GM23338 (cell line): Measurements from ENCODE around the gene MOGAT1. TPM values are rescaled to one million over a fixed set of nuclear protein-coding genes. Genes with fewer than 3 reads are reported as not detected.

ENCODE experiments used
- EZH2 ChIP-seq: fragments of 200-600 bp; sonication (generic); IDR thresholded peaks from one replicate; pipeline ENCODE4 v1.8.0; 2017; ENCODE audit warnings: antibody characterized with exemption, mild to moderate bottlenecking, low read depth; ENCODE audit not compliant: unreplicated experiment
- JUNB ChIP-seq: IDR thresholded peaks from one replicate; pipeline ENCODE4 v1.6.1; 2016; ENCODE audit warnings: antibody characterized with exemption; ENCODE audit not compliant: unreplicated experiment
- NANOG ChIP-seq: IDR thresholded peaks from 2 replicates; pipeline ENCODE4 v1.6.1; 2016; ENCODE audit warnings: antibody characterized with exemption, borderline replicate concordance
- POLR2AphosphoS5 ChIP-seq: IDR thresholded peaks from 2 replicates; pipeline ENCODE4 v1.6.1; 2016; ENCODE audit warnings: antibody characterized with exemption, low read depth
- ZNF114 ChIP-seq: fragments of 250-450 bp; sonication (Bioruptor Pico); IDR thresholded peaks from 2 replicates; pipeline ENCODE4 v1.5.0; 2020; ENCODE audit warnings: mild to moderate bottlenecking, moderate library complexity
- ZNF331 ChIP-seq: fragments of 250-450 bp; sonication (Bioruptor Pico); IDR thresholded peaks from 2 replicates; pipeline ENCODE4 v1.5.0; 2020; ENCODE audit warnings: low read depth, mild to moderate bottlenecking, moderate library complexity
- ZNF462 ChIP-seq: fragments of 250-450 bp; sonication (Bioruptor Pico); IDR thresholded peaks from 2 replicates; pipeline ENCODE4 v1.5.0; 2020; ENCODE audit warnings: mild to moderate bottlenecking, moderate library complexity
- polyA plus RNA-seq: library from polyadenylated mRNA; unstranded; fragments of >200 nt; fragmentation: Nextera tagmentation; extraction: Ambion mirVana; gene quantifications from 2 replicates; pipeline ENCODE4 v1.2.1, GENCODE V29; 2016
- total RNA-seq: library from RNA; depleted of rRNA; stranded (reverse); fragments of >200 nt; shearing (Covaris generic); gene quantifications from 2 replicates; pipeline ENCODE4 v1.2.3, GENCODE V29; 2014
- TF ChIP-seq, protein P1 (sequence below): IDR thresholded peaks from one replicate; pipeline ENCODE4 v1.6.1; 2018; ENCODE audit warnings: antibody characterized with exemption; ENCODE audit not compliant: unreplicated experiment

MOGAT1 gene
- total and polyA plus RNA-seq, 2 experiments from 2014 or later: 0.86 to 0.94 TPM

GRCh38 chr2:222623756-222624309 is 47.6 kb upstream of the MOGAT1 start (continued):
- TF ChIP-seq ZNF462 (CRISPR knock-in tag) (no peak), POLR2AphosphoS5 (no peak), NANOG (no peak), ZNF114 (CRISPR knock-in tag) (no peak), JUNB (no peak), EZH2 (no peak), ZNF331 (CRISPR knock-in tag) (no peak)
- TF ChIP-seq, protein P1, sequence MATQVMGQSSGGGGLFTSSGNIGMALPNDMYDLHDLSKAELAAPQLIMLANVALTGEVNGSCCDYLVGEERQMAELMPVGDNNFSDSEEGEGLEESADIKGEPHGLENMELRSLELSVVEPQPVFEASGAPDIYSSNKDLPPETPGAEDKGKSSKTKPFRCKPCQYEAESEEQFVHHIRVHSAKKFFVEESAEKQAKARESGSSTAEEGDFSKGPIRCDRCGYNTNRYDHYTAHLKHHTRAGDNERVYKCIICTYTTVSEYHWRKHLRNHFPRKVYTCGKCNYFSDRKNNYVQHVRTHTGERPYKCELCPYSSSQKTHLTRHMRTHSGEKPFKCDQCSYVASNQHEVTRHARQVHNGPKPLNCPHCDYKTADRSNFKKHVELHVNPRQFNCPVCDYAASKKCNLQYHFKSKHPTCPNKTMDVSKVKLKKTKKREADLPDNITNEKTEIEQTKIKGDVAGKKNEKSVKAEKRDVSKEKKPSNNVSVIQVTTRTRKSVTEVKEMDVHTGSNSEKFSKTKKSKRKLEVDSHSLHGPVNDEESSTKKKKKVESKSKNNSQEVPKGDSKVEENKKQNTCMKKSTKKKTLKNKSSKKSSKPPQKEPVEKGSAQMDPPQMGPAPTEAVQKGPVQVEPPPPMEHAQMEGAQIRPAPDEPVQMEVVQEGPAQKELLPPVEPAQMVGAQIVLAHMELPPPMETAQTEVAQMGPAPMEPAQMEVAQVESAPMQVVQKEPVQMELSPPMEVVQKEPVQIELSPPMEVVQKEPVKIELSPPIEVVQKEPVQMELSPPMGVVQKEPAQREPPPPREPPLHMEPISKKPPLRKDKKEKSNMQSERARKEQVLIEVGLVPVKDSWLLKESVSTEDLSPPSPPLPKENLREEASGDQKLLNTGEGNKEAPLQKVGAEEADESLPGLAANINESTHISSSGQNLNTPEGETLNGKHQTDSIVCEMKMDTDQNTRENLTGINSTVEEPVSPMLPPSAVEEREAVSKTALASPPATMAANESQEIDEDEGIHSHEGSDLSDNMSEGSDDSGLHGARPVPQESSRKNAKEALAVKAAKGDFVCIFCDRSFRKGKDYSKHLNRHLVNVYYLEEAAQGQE: no peak
